ENCODE results near the gene A2M.

A2M gene

GRCh38 chr12:9086087-9086486, 29.6 kb downstream of the A2M start:
- no peak overlapping the region for H3K23ac ChIP-seq (ENCODE audit: low read length)
- no peak overlapping the region for H4K5ac ChIP-seq (ENCODE audit: low read length)
- H3K18ac ChIP-seq (ENCODE audit: low read length): no peak overlapping the region
- no peak overlapping the region for H3K4me2 ChIP-seq (ENCODE audit: low read length)
- H2BK5ac ChIP-seq (ENCODE audit: low read length): no peak overlapping the region
- no peak overlapping the region for H2AK5ac ChIP-seq (ENCODE audit: low read length)
- H4K8ac ChIP-seq (ENCODE audit: low read depth, low read length): no peak overlapping the region
- H3K4me3 ChIP-seq (ENCODE audit: low read length): no peak overlapping the region
- H3K27me3 ChIP-seq (ENCODE audit: insufficient read depth, low read length, poor library complexity): no peaks in the 10 kb centered on the region
- H3K4ac ChIP-seq (ENCODE audit: low read depth, low read length): no peak overlapping the region
- H3K27ac ChIP-seq (ENCODE audit: low read depth, low read length): no peak overlapping the region
- no peak for DNase-seq
- H3K79me1 ChIP-seq (ENCODE audit: low read length): no peaks in the 10 kb centered on the region
- no CpG with 5 or more reads among the region's 1 CpG for WGBS (ENCODE audit: extremely low coverage, insufficient coverage, low lambda C conversion rate)
- H3K79me2 ChIP-seq (ENCODE audit: control insufficient read depth, insufficient read depth, low read length): no peaks in the 10 kb centered on the region
- H3K9ac ChIP-seq (ENCODE audit: low read length): no peak overlapping the region
- no peaks in the 10 kb centered on the region for H3K4me1 ChIP-seq (ENCODE audit: control insufficient read depth, low read depth, low read length)
- no peak overlapping the region for H2BK15ac ChIP-seq (replicated peaks; ENCODE audit: low read depth)
- no peak overlapping the region for H2BK120ac ChIP-seq (ENCODE audit: low read depth, low read length)
- no peak overlapping the region for H3K56ac ChIP-seq (ENCODE audit: low read length)
- H3K36me3 ChIP-seq (ENCODE audit: control insufficient read depth, insufficient read depth, low read length): no peaks in the 10 kb centered on the region

GRCh38 chr12:9084417-9084816, 31.3 kb downstream of the A2M start:
- no peak overlapping the region for H3K18ac ChIP-seq (ENCODE audit: low read length)
- H3K27me3 ChIP-seq (ENCODE audit: insufficient read depth, low read length, poor library complexity): no peaks in the 10 kb centered on the region
- no peaks in the 10 kb centered on the region for H3K36me3 ChIP-seq (ENCODE audit: control insufficient read depth, insufficient read depth, low read length)
- no peak overlapping the region for H3K4ac ChIP-seq (ENCODE audit: low read depth, low read length)
- H3K4me1 ChIP-seq (ENCODE audit: control insufficient read depth, low read depth, low read length): no peaks in the 10 kb centered on the region
- H3K4me2 ChIP-seq (ENCODE audit: low read length): no peak overlapping the region
- H2AK5ac ChIP-seq (ENCODE audit: low read length): no peak overlapping the region
- no peak overlapping the region for H3K23ac ChIP-seq (ENCODE audit: low read length)
- no peak overlapping the region for H4K8ac ChIP-seq (ENCODE audit: low read depth, low read length)
- H3K9ac ChIP-seq (ENCODE audit: low read length): no peak overlapping the region
- no peaks in the 10 kb centered on the region for H3K79me2 ChIP-seq (ENCODE audit: control insufficient read depth, insufficient read depth, low read length)
- DNase-seq: no peak
- H3K56ac ChIP-seq (ENCODE audit: low read length): no peak overlapping the region
- no peak overlapping the region for H2BK120ac ChIP-seq (ENCODE audit: low read depth, low read length)
- H3K27ac ChIP-seq (ENCODE audit: low read depth, low read length): no peak overlapping the region
- H2BK5ac ChIP-seq (ENCODE audit: low read length): no peak overlapping the region
- H3K79me1 ChIP-seq (ENCODE audit: low read length): no peaks in the 10 kb centered on the region
- H2BK15ac ChIP-seq (replicated peaks; ENCODE audit: low read depth): no peak overlapping the region
- WGBS (ENCODE audit: extremely low coverage, insufficient coverage, low lambda C conversion rate): no CpG with 5 or more reads among the region's 2 CpGs
- H3K4me3 ChIP-seq (ENCODE audit: low read length): no peak overlapping the region
- H4K5ac ChIP-seq (ENCODE audit: low read length): no peak overlapping the region

- Histone ChIP-seq H3K27me3 (ENCODE audit: insufficient read depth, low read length, poor library complexity) (no peaks in the 10 kb centered on the region), H3K36me3 (ENCODE audit: control insufficient read depth, insufficient read depth, low read length) (no peaks in the 10 kb centered on the region), H4K8ac (ENCODE audit: low read depth, low read length) (no peak overlapping the region), H3K56ac (ENCODE audit: low read length) (no peak overlapping the region), H2BK15ac (replicated peaks; ENCODE audit: low read depth) (no peak overlapping the region), H2BK5ac (ENCODE audit: low read length) (no peak overlapping the region), H4K5ac (ENCODE audit: low read length) (no peak overlapping the region), H3K4me2 (ENCODE audit: low read length) (no peak overlapping the region), H3K79me1 (ENCODE audit: low read length) (no peaks in the 10 kb centered on the region), H2BK120ac (ENCODE audit: low read depth, low read length) (no peak overlapping the region), H3K4ac (ENCODE audit: low read depth, low read length) (no peak overlapping the region), H3K4me1 (ENCODE audit: control insufficient read depth, low read depth, low read length) (no peaks in the 10 kb centered on the region), H3K27ac (ENCODE audit: low read depth, low read length) (no peak overlapping the region), H3K9ac (ENCODE audit: low read length) (no peak overlapping the region), H3K18ac (ENCODE audit: low read length) (no peak overlapping the region), H3K23ac (ENCODE audit: low read length) (no peak overlapping the region), H3K79me2 (ENCODE audit: control insufficient read depth, insufficient read depth, low read length) (no peaks in the 10 kb centered on the region), H3K4me3 (ENCODE audit: low read length) (no peak overlapping the region), H2AK5ac (ENCODE audit: low read length) (no peak overlapping the region)
- no peak for DNase-seq
- WGBS (ENCODE audit: extremely low coverage, insufficient coverage, low lambda C conversion rate): no CpG with 5 or more reads among the region's 2 CpGs
These were observed 31.9 kb downstream of the A2M start for GRCh38 chr12:9083793-9084192.

GRCh38 chr12:9081667-9082427, 33.9 kb downstream of the A2M start:
- no peak overlapping the region for H3K4me3 ChIP-seq (ENCODE audit: low read length)

GRCh38 chr12:9079883-9080675, 35.6 kb downstream of the A2M start:
- no peak overlapping the region for H4K5ac ChIP-seq (ENCODE audit: low read length)
- no peak overlapping the region for H2AK5ac ChIP-seq (ENCODE audit: low read length)
- H2BK120ac ChIP-seq (ENCODE audit: low read depth, low read length): no peak overlapping the region
- no peak overlapping the region for H3K9ac ChIP-seq (ENCODE audit: low read length)
- H4K8ac ChIP-seq (ENCODE audit: low read depth, low read length): no peak overlapping the region
- no peak overlapping the region for H3K23ac ChIP-seq (ENCODE audit: low read length)
- DNase-seq: no peak
- WGBS (ENCODE audit: extremely low coverage, insufficient coverage, low lambda C conversion rate): 100% methylated on average over 1 of the region's 5 CpGs
- H3K79me2 ChIP-seq (ENCODE audit: control insufficient read depth, insufficient read depth, low read length): no peaks in the 10 kb centered on the region
- no peak overlapping the region for H3K18ac ChIP-seq (ENCODE audit: low read length)
- H3K79me1 ChIP-seq (ENCODE audit: low read length): no peaks in the 10 kb centered on the region
- no peak overlapping the region for H3K4me3 ChIP-seq (ENCODE audit: low read length)
- no peak overlapping the region for H3K4ac ChIP-seq (ENCODE audit: low read depth, low read length)
- no peaks in the 10 kb centered on the region for H3K27me3 ChIP-seq (ENCODE audit: insufficient read depth, low read length, poor library complexity)
- H2BK5ac ChIP-seq (ENCODE audit: low read length): no peak overlapping the region
- no peak overlapping the region for H3K27ac ChIP-seq (ENCODE audit: low read depth, low read length)
- no peaks in the 10 kb centered on the region for H3K4me1 ChIP-seq (ENCODE audit: control insufficient read depth, low read depth, low read length)
- no peaks in the 10 kb centered on the region for H3K36me3 ChIP-seq (ENCODE audit: control insufficient read depth, insufficient read depth, low read length)
- no peak overlapping the region for H3K56ac ChIP-seq (ENCODE audit: low read length)
- H2BK15ac ChIP-seq (replicated peaks; ENCODE audit: low read depth): no peak overlapping the region
- H3K4me2 ChIP-seq (ENCODE audit: low read length): no peak overlapping the region

More at GRCh38 chr12:9081667-9082427, 33.9 kb downstream of the A2M start:
- Histone ChIP-seq H4K8ac (ENCODE audit: low read depth, low read length) (no peak overlapping the region), H3K4ac (ENCODE audit: low read depth, low read length) (no peak overlapping the region), H3K79me2 (ENCODE audit: control insufficient read depth, insufficient read depth, low read length) (no peaks in the 10 kb centered on the region), H2AK5ac (ENCODE audit: low read length) (no peak overlapping the region), H3K4me2 (ENCODE audit: low read length) (no peak overlapping the region), H2BK15ac (replicated peaks; ENCODE audit: low read depth) (no peak overlapping the region), H3K27ac (ENCODE audit: low read depth, low read length) (no peak overlapping the region), H3K9ac (ENCODE audit: low read length) (no peak overlapping the region), H3K23ac (ENCODE audit: low read length) (no peak overlapping the region), H3K56ac (ENCODE audit: low read length) (no peak overlapping the region), H3K36me3 (ENCODE audit: control insufficient read depth, insufficient read depth, low read length) (no peaks in the 10 kb centered on the region), H3K4me1 (ENCODE audit: control insufficient read depth, low read depth, low read length) (no peaks in the 10 kb centered on the region), H2BK120ac (ENCODE audit: low read depth, low read length) (no peak overlapping the region), H3K79me1 (ENCODE audit: low read length) (no peaks in the 10 kb centered on the region), H3K27me3 (ENCODE audit: insufficient read depth, low read length, poor library complexity) (no peaks in the 10 kb centered on the region), H4K5ac (ENCODE audit: low read length) (no peak overlapping the region), H2BK5ac (ENCODE audit: low read length) (no peak overlapping the region), H3K18ac (ENCODE audit: low read length) (no peak overlapping the region)
- no peak for DNase-seq
- no CpG with 5 or more reads among the region's 3 CpGs for WGBS (ENCODE audit: extremely low coverage, insufficient coverage, low lambda C conversion rate)

Data from mesendoderm (in vitro differentiated cells).